IMR-90 (cell line): ENCODE measurements around the gene HPCAL4. TPM values are rescaled to one million over a fixed set of nuclear protein-coding genes. Genes with fewer than 3 reads are reported as not detected.

Experiments used
- ATAC-seq: fragments of 200-7000 bp; cut with Tn5 transposase; 2 replicates; pipeline ENCODE4 v1.9.1; 2020; ENCODE audit warnings: low read depth, mild to moderate bottlenecking, moderate library complexity
- BruUV-seq: library from RNA; stranded (reverse); fragments of 400-500 nt; replicated peaks from 2 replicates; lab custom pipeline; 2021; lab: Mats Ljungman, UMichigan
- CTCF ChIA-PET: fragments of 300-600 bp; formaldehyde crosslinking; extraction: SDS; loops from one replicate; lab custom pipeline; 2021; ENCODE audit warnings: antibody characterized with exemption; lab: Yijun Ruan, JAX
- POLR2A ChIA-PET: fragments of 300-600 bp; sonication (Branson Sonifier 250); formaldehyde crosslinking; loops from one replicate; lab custom pipeline; 2022; ENCODE audit warnings: antibody characterized with exemption; ENCODE audit not compliant: unreplicated experiment; lab: Charles Lee
- DNase-seq: peaks from one replicate; pipeline ENCODE4 v3.0.0; 2013
- H2AFZ ChIP-seq: replicated peaks from 2 replicates; pipeline ENCODE3; 2013; ENCODE audit warnings: low read length, mild to moderate bottlenecking; ENCODE audit not compliant: poor library complexity
- H2AK5ac ChIP-seq: 2 replicates; pipeline ENCODE4 v1.6.1; 2013; ENCODE audit warnings: low read depth, low read length, inconsistent platforms
- H2AK9ac ChIP-seq: replicated peaks from 2 replicates; pipeline ENCODE3; 2013; ENCODE audit warnings: mild to moderate bottlenecking, low read depth, low read length, moderate library complexity; ENCODE audit not compliant: poor library complexity
- H2BK120ac ChIP-seq: 2 replicates; pipeline ENCODE4 v1.6.1; 2013; ENCODE audit warnings: low read depth, low read length, inconsistent platforms
- H2BK15ac ChIP-seq: 3 replicates; pipeline ENCODE4 v1.6.1; 2013; ENCODE audit warnings: low read depth, low read length, inconsistent platforms
- H2BK20ac ChIP-seq: 2 replicates; pipeline ENCODE4 v1.6.1; 2013; ENCODE audit warnings: low read depth, mild to moderate bottlenecking, inconsistent platforms, low read length, moderate library complexity
- H2BK5ac ChIP-seq: 2 replicates; pipeline ENCODE4 v1.6.1; 2013; ENCODE audit warnings: mild to moderate bottlenecking, low read depth, low read length, inconsistent platforms; ENCODE audit not compliant: poor library complexity, severe bottlenecking
- H3K14ac ChIP-seq: replicated peaks from 2 replicates; pipeline ENCODE4 v1.6.1; 2013; ENCODE audit warnings: low read depth, low read length, inconsistent platforms
- H3K18ac ChIP-seq: 2 replicates; pipeline ENCODE4 v1.6.1; 2013; ENCODE audit warnings: low read depth, low read length, control low read depth
- H3K23ac ChIP-seq: 2 replicates; pipeline ENCODE4 v1.6.1; 2013; ENCODE audit warnings: low read depth, low read length, inconsistent platforms
- H3K27ac ChIP-seq: 2 replicates; pipeline ENCODE4 v1.5.1; 2013; ENCODE audit warnings: mild to moderate bottlenecking, control low read depth, low read length; ENCODE audit not compliant: insufficient read depth
- H3K27me3 ChIP-seq: 2 replicates; pipeline ENCODE4 v1.6.1; 2013; ENCODE audit warnings: low read length; ENCODE audit not compliant: control insufficient read depth, insufficient read depth
- H3K36me3 ChIP-seq: 2 replicates; pipeline ENCODE4 v1.6.1; 2013; ENCODE audit warnings: low read length, mixed read lengths; ENCODE audit not compliant: control insufficient read depth, insufficient read depth
- H3K4ac ChIP-seq: 2 replicates; pipeline ENCODE4 v1.6.1; 2013; ENCODE audit warnings: low read depth, low read length, inconsistent platforms
- H3K4me1 ChIP-seq: 2 replicates; pipeline ENCODE4 v1.6.1; 2013; ENCODE audit warnings: low read length, mixed read lengths; ENCODE audit not compliant: control insufficient read depth, insufficient read depth
- H3K4me2 ChIP-seq: 2 replicates; pipeline ENCODE4 v1.6.1; 2013; ENCODE audit warnings: low read depth, mild to moderate bottlenecking, control low read depth, low read length, moderate library complexity
- H3K4me3 ChIP-seq: 2 replicates; pipeline ENCODE4 v1.5.1; 2013; ENCODE audit warnings: low read depth, mild to moderate bottlenecking, control low read depth, low read length, moderate library complexity; ENCODE audit not compliant: insufficient read depth
- H3K56ac ChIP-seq: 2 replicates; pipeline ENCODE4 v1.6.1; 2013; ENCODE audit warnings: low read length, inconsistent platforms; ENCODE audit not compliant: insufficient read depth; ENCODE audit errors: extremely low read depth
- H3K79me1 ChIP-seq, 2 experiments: 2 replicates each; pipeline ENCODE4 v1.6.1; 2013; ENCODE audit warnings: low read length in 2 of 2, inconsistent platforms in 1 of 2, low read depth in 1 of 2
- H3K9ac ChIP-seq: 2 replicates; pipeline ENCODE4 v1.6.1; 2013; ENCODE audit warnings: low read depth, low read length, control low read depth
- H3K9me1 ChIP-seq: 2 replicates; pipeline ENCODE4 v1.6.1; 2013; ENCODE audit warnings: low read length, inconsistent platforms; ENCODE audit not compliant: insufficient read depth
- H3K9me3 ChIP-seq: 2 replicates; pipeline ENCODE4 v1.6.1; 2013; ENCODE audit warnings: low read length; ENCODE audit not compliant: control insufficient read depth, insufficient read depth
- H4K20me1 ChIP-seq: 2 replicates; pipeline ENCODE4 v1.6.1; 2013; ENCODE audit warnings: low read length, inconsistent platforms; ENCODE audit not compliant: insufficient read depth
- H4K5ac ChIP-seq: 2 replicates; pipeline ENCODE4 v1.6.1; 2013; ENCODE audit warnings: mild to moderate bottlenecking, low read depth, low read length, control low read depth
- H4K8ac ChIP-seq, 2 experiments: 2 replicates each; pipeline ENCODE4 v1.6.1; 2013; ENCODE audit warnings: low read depth in 2 of 2, low read length in 2 of 2, control low read depth in 1 of 2, inconsistent platforms in 1 of 2
- H4K91ac ChIP-seq: 2 replicates; pipeline ENCODE4 v1.6.1; 2013; ENCODE audit warnings: low read depth, low read length, inconsistent platforms; ENCODE audit not compliant: insufficient read depth
- BHLHE40 ChIP-seq: fragments of 150-350 bp; IDR thresholded peaks from 2 replicates; pipeline ENCODE4 v1.6.1; 2016; ENCODE audit warnings: mild to moderate bottlenecking, low read depth, low read length
- CEBPB ChIP-seq: IDR thresholded peaks from 2 replicates; pipeline ENCODE4 v1.6.1; 2012; ENCODE audit warnings: low read depth, low read length, improper control_type of control experiment
- CHD1 ChIP-seq: IDR thresholded peaks from 2 replicates; pipeline ENCODE4 v1.6.1; 2012; ENCODE audit warnings: low read depth, low read length, improper control_type of control experiment
- FOS ChIP-seq: fragments of 150-350 bp; IDR thresholded peaks from 2 replicates; pipeline ENCODE4 v1.6.1; 2016; ENCODE audit warnings: low read depth, low read length
- MAFK ChIP-seq: IDR thresholded peaks from 2 replicates; pipeline ENCODE4 v1.6.1; 2012; ENCODE audit warnings: low read depth, low read length, improper control_type of control experiment
- MAZ ChIP-seq: IDR thresholded peaks from 2 replicates; pipeline ENCODE4 v1.6.1; 2012; ENCODE audit warnings: low read depth, mild to moderate bottlenecking, low read length, improper control_type of control experiment, moderate library complexity, borderline replicate concordance
- MXI1 ChIP-seq: IDR thresholded peaks from 2 replicates; pipeline ENCODE4 v1.6.1; 2012; ENCODE audit warnings: low read depth, mild to moderate bottlenecking, low read length, moderate library complexity, borderline replicate concordance
- NFE2L2 ChIP-seq: fragments of 150-350 bp; IDR thresholded peaks from 2 replicates; pipeline ENCODE4 v1.6.1; 2016; ENCODE audit warnings: low read depth, mild to moderate bottlenecking, low read length
- POLR2A ChIP-seq: IDR thresholded peaks from 2 replicates; pipeline ENCODE4 v1.6.1; 2012; ENCODE audit warnings: mild to moderate bottlenecking, low read depth, low read length
- RAD21 ChIP-seq: IDR thresholded peaks from 2 replicates; pipeline ENCODE4 v1.6.1; 2012; ENCODE audit warnings: low read length, improper control_type of control experiment
- RCOR1 ChIP-seq: IDR thresholded peaks from 2 replicates; pipeline ENCODE4 v1.6.1; 2012; ENCODE audit warnings: mild to moderate bottlenecking, low read length, improper control_type of control experiment; ENCODE audit not compliant: insufficient replicate concordance
- RFX5 ChIP-seq: IDR thresholded peaks from 2 replicates; pipeline ENCODE4 v1.8.0; 2012; ENCODE audit warnings: low read depth, mild to moderate bottlenecking, low read length, moderate library complexity
- SMC3 ChIP-seq: fragments of 150-350 bp; IDR thresholded peaks from 2 replicates; pipeline ENCODE4 v1.6.1; 2016; ENCODE audit warnings: low read depth, mild to moderate bottlenecking, antibody characterized with exemption, low read length, moderate library complexity
- WGBS, 2 experiments: methylation state at CpG; one replicate each; pipeline versions ENCODE4 v1.1.5 to v1.1.7; 2013; ENCODE audit warnings: missing lambda C conversion rate in 2 of 2; ENCODE audit not compliant: insufficient read length in 1 of 2; ENCODE audit errors: extremely low coverage in 2 of 2; 5-methylcytosine and 5-hydroxymethylcytosine counted together
- dilution Hi-C: fragments of 300-500 bp; cut with HindIII; formaldehyde crosslinking; loops from one replicate; pipeline ENCODE4 v1.14.3; 2018; ENCODE audit warnings: low sequenced_read_pairs; ENCODE audit not compliant: unreplicated experiment
- in situ Hi-C: fragments of 300-500 bp; cut with MboI; formaldehyde crosslinking; loops from 3 replicates; pipeline ENCODE4 v1.14.3; 2019; ENCODE audit warnings: low sequenced_read_pairs, inconsistent platforms, mixed read lengths
- intact Hi-C: fragments of 100-400 bp; cut with micrococcal nuclease; formaldehyde crosslinking; loops from 2 replicates; pipeline ENCODE4 v1.10.0; 2022
- polyA plus RNA-seq, 3 experiments: library from polyadenylated mRNA; depleted of rRNA; stranded (reverse); fragments of >200 nt; gene quantifications; 2 replicates each; pipeline ENCODE4 v1.2.3, GENCODE V29; 2012; ENCODE audit warnings: low replicate concordance in 1 of 3
- total RNA-seq: library from RNA; depleted of rRNA; stranded (reverse); fragments of >200 nt; gene quantifications from 2 replicates; pipeline ENCODE4 v1.2.3, GENCODE V29; 2012
- TF ChIP-seq, protein P1 (sequence below): conservative IDR thresholded peaks from 2 replicates; pipeline ENCODE4 v1.5.1; 2012; ENCODE audit warnings: mild to moderate bottlenecking, low read depth, low read length, improper control_type of control experiment
- TF ChIP-seq, protein P2 (sequence below): fragments of 150-350 bp; IDR thresholded peaks from 2 replicates; pipeline ENCODE4 v1.6.1; 2016; ENCODE audit warnings: low read depth, mild to moderate bottlenecking, low read length, moderate library complexity, borderline replicate concordance
- TF ChIP-seq, protein P3 (sequence below): fragments of 150-350 bp; IDR thresholded peaks from 2 replicates; pipeline ENCODE4 v1.6.1; 2017; ENCODE audit warnings: mild to moderate bottlenecking, antibody characterized with exemption, low read length, low read depth

Gene HPCAL4
- total and polyA plus RNA-seq, 2 of the 4 experiments (the other 2 are of a cell fraction) = 0.02 TPM; not detected in 1

DNA sequence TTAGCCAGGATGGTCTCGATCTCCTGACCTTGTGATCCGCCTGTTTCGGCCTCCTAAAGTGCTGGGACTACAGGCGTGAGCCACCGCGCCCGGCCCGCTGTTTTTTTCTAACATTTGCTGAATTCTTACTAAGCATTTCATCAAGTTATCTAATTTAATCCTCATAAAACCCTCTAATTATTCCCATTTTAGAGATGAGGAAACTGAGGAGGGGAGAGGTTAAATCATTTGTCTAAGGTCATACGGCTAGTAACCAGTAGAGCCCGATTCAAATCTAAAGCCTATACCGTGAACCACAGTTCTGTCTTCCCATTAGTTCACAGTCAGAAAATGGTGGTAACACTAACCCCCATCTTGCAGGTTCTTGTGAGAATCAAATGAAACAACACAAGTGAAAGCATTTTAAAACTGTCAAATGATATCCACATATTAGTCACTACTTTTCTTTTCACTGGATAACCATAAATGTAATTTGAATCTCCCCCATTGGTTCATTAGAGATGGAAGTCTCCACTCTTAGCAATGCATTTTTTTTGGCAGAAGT lies 62.4 kb downstream of the HPCAL4 start:
- in situ Hi-C loops (no loop called here), intact Hi-C loops (no loop called here), dilution Hi-C loops (no loop called here)
- H4K5ac ChIP-seq = no peak overlapping the region
- no peak for DNase-seq
- no peaks in the 10 kb centered on the region for H3K9me3 ChIP-seq
- TF ChIP-seq RFX5 = no peak
- TF ChIP-seq, protein P1, sequence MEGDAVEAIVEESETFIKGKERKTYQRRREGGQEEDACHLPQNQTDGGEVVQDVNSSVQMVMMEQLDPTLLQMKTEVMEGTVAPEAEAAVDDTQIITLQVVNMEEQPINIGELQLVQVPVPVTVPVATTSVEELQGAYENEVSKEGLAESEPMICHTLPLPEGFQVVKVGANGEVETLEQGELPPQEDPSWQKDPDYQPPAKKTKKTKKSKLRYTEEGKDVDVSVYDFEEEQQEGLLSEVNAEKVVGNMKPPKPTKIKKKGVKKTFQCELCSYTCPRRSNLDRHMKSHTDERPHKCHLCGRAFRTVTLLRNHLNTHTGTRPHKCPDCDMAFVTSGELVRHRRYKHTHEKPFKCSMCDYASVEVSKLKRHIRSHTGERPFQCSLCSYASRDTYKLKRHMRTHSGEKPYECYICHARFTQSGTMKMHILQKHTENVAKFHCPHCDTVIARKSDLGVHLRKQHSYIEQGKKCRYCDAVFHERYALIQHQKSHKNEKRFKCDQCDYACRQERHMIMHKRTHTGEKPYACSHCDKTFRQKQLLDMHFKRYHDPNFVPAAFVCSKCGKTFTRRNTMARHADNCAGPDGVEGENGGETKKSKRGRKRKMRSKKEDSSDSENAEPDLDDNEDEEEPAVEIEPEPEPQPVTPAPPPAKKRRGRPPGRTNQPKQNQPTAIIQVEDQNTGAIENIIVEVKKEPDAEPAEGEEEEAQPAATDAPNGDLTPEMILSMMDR = no peak
- no peak for TF ChIP-seq FOS
- TF ChIP-seq, protein P2, sequence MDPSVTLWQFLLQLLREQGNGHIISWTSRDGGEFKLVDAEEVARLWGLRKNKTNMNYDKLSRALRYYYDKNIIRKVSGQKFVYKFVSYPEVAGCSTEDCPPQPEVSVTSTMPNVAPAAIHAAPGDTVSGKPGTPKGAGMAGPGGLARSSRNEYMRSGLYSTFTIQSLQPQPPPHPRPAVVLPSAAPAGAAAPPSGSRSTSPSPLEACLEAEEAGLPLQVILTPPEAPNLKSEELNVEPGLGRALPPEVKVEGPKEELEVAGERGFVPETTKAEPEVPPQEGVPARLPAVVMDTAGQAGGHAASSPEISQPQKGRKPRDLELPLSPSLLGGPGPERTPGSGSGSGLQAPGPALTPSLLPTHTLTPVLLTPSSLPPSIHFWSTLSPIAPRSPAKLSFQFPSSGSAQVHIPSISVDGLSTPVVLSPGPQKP = no peak
- no peak for TF ChIP-seq BHLHE40
- no peak for TF ChIP-seq CHD1
- no peak for TF ChIP-seq NFE2L2
- no peak for TF ChIP-seq RCOR1
- no peak for TF ChIP-seq POLR2A
- no peak for TF ChIP-seq MAFK
- no peak for TF ChIP-seq MXI1
- TF ChIP-seq MAZ = no peak
- TF ChIP-seq SMC3 = no peak
- TF ChIP-seq CEBPB = no peak
- TF ChIP-seq, protein P3, sequence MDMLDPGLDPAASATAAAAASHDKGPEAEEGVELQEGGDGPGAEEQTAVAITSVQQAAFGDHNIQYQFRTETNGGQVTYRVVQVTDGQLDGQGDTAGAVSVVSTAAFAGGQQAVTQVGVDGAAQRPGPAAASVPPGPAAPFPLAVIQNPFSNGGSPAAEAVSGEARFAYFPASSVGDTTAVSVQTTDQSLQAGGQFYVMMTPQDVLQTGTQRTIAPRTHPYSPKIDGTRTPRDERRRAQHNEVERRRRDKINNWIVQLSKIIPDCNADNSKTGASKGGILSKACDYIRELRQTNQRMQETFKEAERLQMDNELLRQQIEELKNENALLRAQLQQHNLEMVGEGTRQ = no peak
- no peak for TF ChIP-seq RAD21
- no peak overlapping the region for H2AFZ ChIP-seq
- H3K9me1 ChIP-seq = peaks cover 4% of the 10 kb centered on the region; the same call in 1 of the 2 replicates
- H3K23ac ChIP-seq = no peak overlapping the region
- H4K20me1 ChIP-seq = no peaks in the 10 kb centered on the region
- H3K9ac ChIP-seq = no peak overlapping the region
- no peaks in the 10 kb centered on the region; a peak in 1 of 4 replicates for H3K79me1 ChIP-seq
- H2BK20ac ChIP-seq = no peak overlapping the region
- H3K4me1 ChIP-seq = peaks cover 5% of the 10 kb centered on the region; the same call in 1 of the 2 replicates
- WGBS, 2 experiments = no CpG with 5 or more reads among the region's 11 CpGs
- POLR2A ChIA-PET = no interaction called here
- no TSS peak for BruUV-seq
- CTCF ChIA-PET = interaction anchor here (0.6 kb wide), 1 partner anchor 1731 kb away, joined by 3 read pairs; no protein-coding TSS in a partner anchor
- no peak overlapping the region for H3K14ac ChIP-seq
- H3K4me3 ChIP-seq = no peak overlapping the region
- no peak overlapping the region for H2BK120ac ChIP-seq
- no peak overlapping the region for H3K56ac ChIP-seq
- no peak overlapping the region for H4K8ac ChIP-seq
- no peak overlapping the region for H4K91ac ChIP-seq
- peaks cover 25% of the 10 kb centered on the region for H3K27me3 ChIP-seq
- no peak overlapping the region for H2AK5ac ChIP-seq
- no peak overlapping the region for H2AK9ac ChIP-seq
- no peak for ATAC-seq
- no peak overlapping the region for H3K18ac ChIP-seq
- H3K27ac ChIP-seq = no peak overlapping the region
- no peaks in the 10 kb centered on the region for H3K36me3 ChIP-seq
- H2BK5ac ChIP-seq = no peak overlapping the region
- H3K4ac ChIP-seq = no peak overlapping the region
- no peak overlapping the region for H2BK15ac ChIP-seq
- no peak overlapping the region for H3K4me2 ChIP-seq
